Globus pallidus (tissue), 1 donor: ENCODE data around the gene SLC5A9.
"Not testable (repeated sequence)": the region's sequence is repeated elsewhere in the genome, so short reads cannot be mapped to it uniquely, and the experiment has no call there.

Experiments
- DNase-seq: peaks from one replicate; pipeline ENCODE4 v3.0.0-alpha.2; 2015; ENCODE audit warnings: low spot score

The SLC5A9 gene

DNA sequence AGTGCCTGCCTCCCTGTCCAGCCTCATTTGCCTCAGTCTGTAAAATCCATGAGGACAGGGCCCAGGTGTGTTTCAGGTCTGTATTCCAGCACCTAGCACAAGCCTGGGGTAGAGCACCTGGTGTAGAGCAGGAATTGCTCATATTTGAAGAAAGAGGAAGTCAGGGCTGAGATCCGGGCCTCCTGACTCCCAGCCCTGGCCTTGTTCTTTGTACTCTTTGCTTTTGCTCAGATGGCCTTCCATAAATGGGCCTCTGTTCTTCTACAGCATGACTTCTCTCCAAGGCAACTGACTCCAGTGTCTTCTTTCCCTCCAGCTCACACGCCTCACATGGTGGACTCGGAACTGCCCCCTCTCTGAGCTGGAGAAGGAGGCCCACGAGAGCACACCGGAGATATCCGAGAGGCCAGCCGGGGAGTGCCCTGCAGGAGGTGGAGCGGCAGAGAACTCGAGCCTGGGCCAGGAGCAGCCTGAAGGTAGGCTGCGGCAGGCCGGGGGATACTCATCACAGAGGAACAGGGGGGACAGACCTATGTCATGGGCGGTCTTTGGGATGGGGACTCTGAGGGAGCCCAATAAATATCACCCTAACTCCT lies 19.7 kb downstream of the SLC5A9 start:
- DNase-seq, result no peak

DNA sequence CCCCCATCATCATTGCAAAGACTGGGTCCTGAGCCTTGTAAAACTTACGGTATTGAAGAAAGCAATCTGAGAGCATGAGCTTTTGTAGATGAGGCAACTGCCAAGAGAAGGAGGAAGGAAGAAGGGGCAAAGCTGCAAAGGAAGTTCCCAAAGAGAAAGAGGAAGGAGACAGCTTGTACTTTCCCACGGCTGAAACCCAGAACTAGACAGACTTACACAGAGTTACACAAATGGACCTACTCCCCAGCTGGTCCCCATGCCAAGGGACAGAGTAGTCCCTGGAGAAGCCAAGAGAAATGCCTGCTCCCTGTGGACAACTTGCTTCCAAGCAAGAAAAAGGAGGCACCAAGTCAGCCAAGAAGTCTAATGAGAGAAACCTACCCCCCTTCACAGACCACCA lies 22.6 kb downstream of the SLC5A9 start:
- DNase-seq, result peak; percentile 61

DNA sequence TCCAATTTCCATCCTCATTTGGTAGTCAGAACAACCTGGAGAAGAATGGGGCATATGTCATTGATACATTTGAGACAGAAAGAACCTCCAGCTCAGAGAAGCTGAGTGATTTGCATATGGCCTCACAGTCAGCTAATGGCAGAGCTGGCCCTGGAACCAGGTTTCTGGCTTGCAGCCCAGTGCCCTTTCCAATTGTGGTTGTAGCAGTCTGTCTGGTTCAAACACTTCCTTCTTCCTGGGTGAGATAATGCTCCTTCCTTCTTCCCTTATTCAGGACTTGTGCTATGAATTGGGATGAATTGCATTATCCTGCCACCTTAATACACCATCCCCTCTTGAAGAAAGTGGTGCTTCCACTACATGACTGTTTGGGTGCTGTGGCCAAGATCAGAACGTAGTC lies 24.2 kb downstream of the SLC5A9 start:
- DNase-seq, result peak; percentile 17

DNA sequence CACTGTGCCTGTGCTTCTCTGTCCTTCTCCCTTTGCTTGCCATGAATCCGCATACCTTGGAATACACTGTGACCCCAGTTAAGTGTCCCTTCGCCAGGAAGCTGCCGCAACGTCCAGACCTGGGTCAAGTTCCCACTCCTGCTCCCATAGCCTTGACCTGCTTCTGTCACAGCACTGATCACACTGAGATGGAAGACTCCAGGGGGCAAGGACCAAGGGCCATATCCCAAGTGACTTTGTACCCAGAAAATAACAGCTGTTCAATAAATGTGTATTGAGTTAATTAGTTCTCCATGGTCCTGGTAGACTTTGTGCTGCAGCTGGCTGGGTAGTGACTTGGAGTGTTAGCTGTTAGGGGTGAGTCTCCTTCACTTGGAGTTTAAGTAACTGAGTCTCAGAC lies 25.8 kb downstream of the SLC5A9 start:
- DNase-seq, result no peak

DNA sequence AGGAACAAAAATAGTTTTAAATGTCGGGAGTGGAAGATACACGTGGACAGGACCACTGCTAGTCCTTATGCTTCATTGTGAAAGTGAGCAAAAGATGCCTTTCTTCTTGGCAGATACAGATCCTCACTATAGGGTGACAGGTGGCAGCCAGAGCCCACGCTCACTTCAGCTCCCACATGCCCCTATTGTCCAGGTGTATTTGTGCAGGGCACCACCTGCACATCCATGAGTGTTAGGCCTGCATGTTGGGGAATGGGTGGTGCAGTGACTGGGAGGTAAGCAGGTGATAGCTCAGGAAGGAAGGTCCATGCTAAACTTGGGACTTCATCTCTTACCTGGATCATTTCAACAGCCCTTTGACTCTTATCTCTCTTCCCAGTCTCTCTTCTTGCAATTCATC lies 27.4 kb downstream of the SLC5A9 start:
- DNase-seq, result no peak

DNA sequence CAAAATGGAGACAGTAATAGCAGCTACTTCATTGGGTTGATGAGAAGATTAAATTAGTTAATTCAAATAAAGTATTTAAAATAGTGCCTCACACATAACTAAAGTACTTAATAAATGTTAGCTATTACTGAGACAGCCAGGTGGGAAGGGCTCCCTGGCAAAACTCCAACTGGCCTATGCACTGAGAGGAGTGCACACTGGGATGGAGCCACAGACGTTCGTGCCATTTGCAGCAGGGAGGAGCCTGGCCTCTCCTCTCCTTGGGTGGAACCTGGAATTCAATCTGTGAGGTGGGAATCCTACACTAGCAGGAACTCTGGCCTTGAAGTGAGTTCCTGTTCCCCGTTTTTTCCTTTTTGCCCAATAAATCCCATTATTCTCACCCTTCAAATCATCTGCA lies 28.1 kb downstream of the SLC5A9 start:
- DNase-seq, result no peak

DNA sequence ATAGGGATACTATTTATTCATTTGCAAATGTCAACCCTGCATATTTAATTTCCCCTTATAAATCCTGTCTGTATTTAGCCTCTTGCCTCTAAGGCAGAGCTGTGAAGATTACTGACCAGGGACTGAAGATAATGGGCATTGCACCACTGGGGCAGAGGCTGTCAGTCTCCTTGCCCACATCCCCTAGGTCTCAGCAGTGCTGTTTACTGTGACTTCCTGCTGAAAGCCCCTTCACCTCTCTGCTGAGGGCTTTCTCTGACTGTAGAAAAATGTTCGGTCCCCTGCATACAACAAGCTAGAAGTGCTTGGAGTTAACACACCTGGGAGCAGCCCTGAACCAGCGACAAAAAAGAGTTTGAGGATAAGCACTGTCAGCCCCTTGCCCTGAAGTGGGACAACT lies 28.8 kb downstream of the SLC5A9 start:
- DNase-seq, result no peak

DNA sequence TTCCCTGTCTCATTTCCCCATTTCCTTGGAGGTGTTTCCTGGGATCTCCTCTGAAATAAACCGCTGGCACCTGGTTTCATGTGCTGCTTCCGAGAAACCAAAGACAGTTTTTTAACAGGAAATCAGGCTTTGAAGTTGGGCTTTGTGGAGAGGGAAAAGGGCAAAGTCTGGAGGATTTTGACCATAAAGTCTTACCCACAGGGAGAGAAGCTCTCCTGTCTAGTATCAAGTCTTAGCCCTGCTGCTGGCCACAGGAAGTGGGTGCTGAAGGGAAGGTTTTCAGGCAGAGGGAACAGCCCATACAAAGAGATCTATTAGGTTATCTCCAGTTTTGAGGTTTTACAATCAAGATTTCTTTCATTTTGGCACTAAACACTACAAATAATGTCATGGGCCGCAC lies 29.3 kb downstream of the SLC5A9 start:
- no peak for DNase-seq

DNA sequence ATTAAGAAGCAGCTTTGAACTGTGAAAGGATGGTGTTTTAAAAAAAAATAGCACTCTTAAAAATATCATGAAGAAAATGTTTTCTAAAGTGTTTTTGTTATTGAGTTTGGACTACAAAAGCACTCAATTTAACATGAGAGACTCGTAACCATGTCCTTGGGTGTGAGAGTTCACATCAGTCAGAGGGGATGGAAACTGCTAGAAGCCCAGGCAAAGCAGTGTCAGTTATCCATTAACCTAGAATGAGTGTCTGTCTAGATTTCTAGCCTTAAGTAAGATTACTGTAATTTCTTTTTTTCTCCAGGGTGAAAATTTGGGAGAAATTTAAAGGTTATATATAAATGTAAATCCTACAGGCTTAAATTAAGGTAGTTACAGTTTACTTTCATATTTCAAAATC lies 31.7 kb downstream of the SLC5A9 start:
- DNase-seq, result no peak

DNA sequence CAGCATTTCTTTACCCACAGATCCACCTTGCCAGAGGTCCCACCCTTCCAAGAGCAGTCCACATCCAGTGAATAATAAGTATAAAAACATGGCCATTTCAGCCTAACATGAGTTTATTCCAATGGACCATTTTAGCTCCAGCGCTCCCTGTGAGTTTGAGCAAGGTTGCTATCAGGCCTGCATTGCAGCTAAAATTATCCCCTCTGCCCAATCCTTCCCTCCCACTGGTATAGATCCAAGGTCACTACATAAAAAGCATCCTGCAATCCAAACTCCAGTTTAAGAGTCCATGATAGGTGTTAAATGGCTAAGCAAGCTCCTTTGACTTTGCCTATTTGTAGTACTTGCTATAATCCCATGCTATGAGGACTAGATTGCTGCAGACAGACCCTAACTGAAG lies 35.6 kb downstream of the SLC5A9 start:
- no peak for DNase-seq

DNA sequence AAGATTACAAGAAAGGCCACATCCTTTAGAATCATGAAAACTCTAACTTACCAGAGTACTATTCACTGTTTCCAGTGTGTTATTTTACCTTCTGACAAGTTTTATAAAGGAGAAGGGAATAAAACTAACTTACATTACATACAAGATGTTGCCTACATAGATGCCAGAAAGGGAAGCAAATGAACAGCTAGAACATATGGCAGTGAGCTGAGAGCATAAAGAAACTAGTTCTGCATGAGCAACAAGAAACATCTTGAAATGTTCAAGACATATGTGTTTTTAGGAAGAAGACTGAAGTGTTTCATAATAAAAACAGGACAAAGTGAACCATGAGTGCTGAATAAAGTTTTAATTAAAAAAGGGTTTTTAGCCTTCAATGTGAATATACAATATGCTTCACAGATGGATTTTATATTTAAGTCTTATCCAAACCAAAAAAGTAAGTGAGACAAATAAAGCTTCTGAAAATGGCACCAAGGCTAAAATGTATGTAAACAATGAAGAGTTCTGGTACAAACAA lies 39.4 kb downstream of the SLC5A9 start:
- DNase-seq, result no peak

DNA sequence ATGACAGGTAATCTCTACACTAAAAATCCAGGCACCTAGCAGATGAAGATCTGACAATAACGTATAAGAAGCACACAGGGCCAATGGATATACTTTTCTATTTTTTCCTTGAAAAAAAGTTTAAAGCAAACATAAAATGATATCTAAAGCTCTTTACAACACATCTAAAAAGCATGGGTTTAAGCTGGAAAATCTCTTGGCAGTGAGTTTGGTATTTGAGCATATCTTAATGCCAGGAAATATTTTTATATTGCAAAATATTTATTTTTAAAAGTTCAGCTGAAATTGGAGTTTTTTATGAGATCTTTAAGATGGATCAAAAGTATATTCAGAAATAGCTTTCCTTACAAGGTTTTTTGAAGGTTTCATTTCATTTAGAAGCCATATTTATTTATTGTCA lies 40.5 kb downstream of the SLC5A9 start:
- no peak for DNase-seq

DNA sequence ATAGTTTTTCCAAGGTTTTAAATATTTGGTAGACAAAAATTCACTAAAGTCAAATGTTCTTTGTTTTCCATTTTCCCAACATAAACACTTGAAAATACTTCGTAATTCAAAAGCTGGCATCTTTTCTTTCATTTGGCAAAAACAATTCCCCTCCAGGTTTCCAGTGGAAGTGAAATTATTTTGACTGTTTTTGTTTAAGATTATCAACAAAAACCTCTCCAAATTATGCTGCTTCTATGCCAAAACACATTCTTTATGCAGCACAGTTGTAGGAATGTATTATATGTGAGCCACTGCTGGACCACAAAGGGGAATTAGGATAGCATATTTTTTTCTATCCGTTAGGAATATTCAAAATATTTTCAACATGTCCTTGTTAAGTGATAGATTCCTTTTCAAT lies 44.1 kb downstream of the SLC5A9 start:
- DNase-seq, result no peak

DNA sequence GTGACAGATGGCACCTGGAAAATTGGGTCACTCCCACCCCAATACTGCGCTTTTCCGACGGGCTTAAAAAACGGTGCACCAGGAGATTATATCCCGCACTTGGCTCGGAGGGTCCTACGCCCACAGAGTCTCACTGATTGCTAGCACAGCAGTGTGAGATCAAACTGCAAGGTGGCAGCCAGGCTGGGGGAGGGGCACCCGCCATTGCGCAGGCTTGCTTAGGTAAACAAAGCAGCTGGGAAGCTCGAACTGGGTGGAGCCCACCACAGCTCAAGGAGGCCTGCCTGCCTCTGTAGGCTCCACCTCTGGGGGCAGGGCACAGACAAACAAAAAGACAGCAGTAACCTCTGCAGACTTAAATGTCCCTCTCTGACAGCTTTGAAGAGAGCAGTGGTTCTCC lies 54.9 kb downstream of the SLC5A9 start:
- DNase-seq, result not testable (repeated sequence)

DNA sequence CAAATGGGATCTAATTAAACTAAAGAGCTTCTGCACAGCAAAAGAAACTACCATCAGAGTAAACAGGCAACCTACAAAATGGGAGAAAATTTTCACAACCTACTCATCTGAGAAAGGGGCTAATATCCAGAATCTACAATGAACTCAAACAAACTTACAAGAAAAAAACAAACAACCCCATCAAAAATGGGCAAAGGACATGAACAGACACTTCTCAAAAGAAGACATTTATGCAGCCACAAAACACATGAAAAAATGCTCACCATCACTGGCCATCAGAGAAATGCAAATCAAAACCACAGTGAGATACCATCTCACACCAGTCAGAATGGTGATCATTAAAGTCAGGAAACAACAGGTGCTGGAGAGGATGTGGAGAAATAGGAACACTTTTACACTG lies 59.8 kb downstream of the SLC5A9 start:
- DNase-seq, result not testable (repeated sequence)

DNA sequence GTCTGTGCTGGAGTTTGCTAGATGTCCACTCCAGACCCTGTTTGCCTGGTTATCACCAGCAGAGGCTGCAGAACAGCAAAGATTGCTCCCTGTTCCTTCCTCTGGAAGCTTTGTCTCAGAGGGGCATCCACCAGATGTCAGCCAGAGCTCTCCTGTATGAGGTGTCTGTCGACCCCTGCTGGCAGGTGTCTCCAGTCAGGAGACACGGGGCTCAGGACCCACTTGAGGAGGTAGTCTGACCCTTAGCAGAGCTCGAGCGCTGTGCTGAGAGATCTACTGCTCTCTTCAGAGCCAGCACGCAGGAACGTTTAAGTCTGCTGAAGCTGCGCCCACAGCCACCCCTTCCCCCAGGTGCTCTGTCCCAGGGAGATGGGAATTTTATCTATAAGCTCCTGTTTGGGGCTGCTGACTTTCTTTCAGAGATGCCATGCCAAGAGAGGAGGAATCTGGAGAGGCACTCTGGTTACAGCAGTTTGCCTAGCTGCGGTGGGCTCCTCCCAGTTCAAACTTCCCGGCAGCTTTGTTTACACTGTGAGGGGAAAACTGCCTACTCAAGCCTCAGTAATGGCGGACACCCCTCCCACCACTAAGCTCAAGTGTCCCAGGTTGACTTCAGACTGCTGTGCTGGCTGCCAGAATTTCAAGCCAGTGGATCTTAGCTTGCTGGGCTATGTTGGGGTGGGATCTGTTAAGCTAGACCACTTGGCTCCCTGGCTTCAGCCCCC lies 62.3 kb downstream of the SLC5A9 start:
- not testable (repeated sequence) for DNase-seq

DNA sequence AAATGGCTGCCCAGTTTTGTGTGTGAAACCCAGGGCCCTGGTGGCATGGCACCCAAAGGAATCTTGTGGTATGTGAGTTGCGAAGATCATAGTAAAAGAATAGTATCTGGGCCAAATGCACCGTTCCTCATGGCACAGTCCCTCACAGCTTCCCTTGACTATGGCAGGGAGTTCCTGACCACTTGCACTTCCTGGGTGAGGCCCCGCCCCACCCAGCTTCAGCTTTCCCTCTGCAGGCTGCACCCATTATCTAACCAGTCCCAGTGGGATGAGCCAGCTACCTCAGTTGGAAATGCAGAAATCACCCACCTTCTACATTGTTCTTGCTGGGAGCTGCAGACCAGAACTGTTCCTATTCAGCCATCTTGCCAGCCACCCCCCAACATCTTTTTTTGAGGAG lies 63.0 kb downstream of the SLC5A9 start:
- no peak for DNase-seq

DNA sequence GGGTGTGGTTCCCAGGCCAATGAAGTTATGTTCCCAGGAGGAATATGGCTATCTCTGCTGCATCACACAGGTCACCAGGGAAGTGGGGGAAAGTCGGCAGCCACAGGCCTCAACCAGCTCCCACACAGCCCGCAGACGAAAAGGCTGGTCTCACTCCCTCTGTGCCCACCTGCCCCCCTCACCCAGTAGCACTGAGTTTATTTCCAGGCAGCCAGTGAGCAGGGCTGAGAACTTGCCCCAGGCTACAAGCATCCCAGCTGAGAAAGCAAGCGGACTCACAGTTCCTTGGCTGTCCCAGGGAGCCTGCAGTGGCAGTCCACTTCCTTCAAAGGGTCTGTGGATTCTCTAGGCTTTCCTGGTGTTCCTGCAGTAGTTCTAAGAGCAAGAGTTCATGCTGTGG lies 68.9 kb downstream of the SLC5A9 start:
- DNase-seq, result no peak

DNA sequence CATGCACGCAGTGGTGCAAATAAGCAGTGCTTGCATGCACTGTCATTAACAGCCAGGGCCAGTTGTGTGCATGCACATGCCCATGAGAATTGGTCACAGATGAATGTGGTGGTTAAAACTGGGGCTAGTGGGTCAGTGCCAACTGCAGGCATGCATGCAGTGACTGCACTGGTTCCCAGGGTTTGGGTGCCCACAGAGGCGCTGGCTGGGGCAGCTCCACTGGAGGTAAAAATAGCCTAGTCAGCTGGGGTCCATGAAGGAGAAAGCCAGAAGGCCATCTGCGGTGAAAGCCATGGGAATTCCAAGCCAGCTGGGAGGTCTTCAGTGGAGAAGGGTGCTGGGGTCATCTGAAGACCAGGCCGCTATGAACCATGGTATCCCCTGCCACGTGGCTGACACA lies 70.2 kb downstream of the SLC5A9 start:
- no peak for DNase-seq

DNA sequence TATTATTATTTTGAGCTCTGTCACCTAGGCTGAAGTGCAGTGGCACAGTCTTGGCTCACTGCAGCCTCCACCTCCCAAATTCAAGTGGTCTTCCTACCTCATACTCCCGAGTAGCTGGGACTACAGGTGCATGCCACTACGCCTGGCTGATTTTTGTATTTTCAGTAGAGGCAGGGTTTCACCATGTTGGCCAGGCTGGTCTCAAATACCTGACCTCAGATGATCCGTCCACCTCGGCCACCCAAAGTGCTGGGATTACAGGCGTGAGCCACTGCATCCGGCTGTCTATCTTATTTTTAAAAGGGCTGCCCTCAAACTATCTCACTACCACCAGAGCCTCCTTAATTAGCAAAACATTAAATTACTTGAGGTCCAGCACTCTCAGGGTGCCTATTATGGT lies 71.6 kb downstream of the SLC5A9 start:
- DNase-seq, result not testable (repeated sequence)

DNA sequence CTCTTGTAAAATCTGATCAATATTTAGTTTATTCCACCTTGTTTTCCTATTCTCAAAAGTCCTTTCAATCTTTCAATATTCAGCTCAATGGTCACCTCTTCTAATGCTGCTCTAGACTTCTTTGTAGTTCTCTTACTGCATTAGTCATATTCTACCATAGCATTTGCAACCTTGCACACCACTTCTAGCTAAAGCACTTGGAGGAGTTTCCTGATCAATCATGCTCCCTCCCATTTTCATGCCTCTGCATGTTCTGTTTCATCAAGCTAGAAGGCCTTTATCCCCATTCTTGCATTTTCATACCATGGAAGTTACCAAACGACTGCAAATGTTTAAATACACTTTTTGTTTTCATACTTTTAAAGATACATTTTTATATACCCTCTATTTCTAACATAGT lies 72.1 kb downstream of the SLC5A9 start:
- no peak for DNase-seq
